ENCODE results near the gene LRRC75A. TPM values are rescaled to one million over a fixed set of nuclear protein-coding genes. Genes with fewer than 3 reads are reported as not detected.

Gene LRRC75A
- total and polyA plus RNA-seq, 8 donors = 1.1 to 306 (median 3.7) TPM

- 60 to 75% (median 67%) methylated on average over 2 of the region's 2 CpGs for WGBS, 5 donors
- Histone ChIP-seq H3K27me3 (no peaks in the 10 kb centered on the region), H3K27ac (no peak overlapping the region), H3K36me3 (peaks cover 14 to 31% (median 18%) of the 10 kb centered on the region in 4 donors), H3K9me3 (no peaks in the 10 kb centered on the region), H3K4me1 (peaks cover 21 to 36% (median 29%) of the 10 kb centered on the region in 4 donors), H3K4me3 (no peak overlapping the region)
- no peak for DNase-seq
- intact Hi-C loops (cut with DNase I; ENCODE audit: low total_unique reads) = no loop called here
- TF ChIP-seq CTCF (IDR thresholded peaks at IDR 0.05) (no peak), POLR2A (IDR thresholded peaks at IDR 0.05) (no peak), POLR2AphosphoS5 (IDR thresholded peaks at IDR 0.05) (no peak), EP300 (IDR thresholded peaks at IDR 0.05) (no peak)
Measured at GRCh38 chr17:16437083-16437482, 54.9 kb downstream of the LRRC75A start.

GRCh38 chr17:16435925-16436886 lies 55.8 kb downstream of the LRRC75A start:
- no peak overlapping the region for H3K4me3 ChIP-seq
- no peak overlapping the region for H3K27ac ChIP-seq
- DNase-seq = peak in 1 of 2 donors; percentile 67
- peaks cover 14 to 27% (median 21%) of the 10 kb centered on the region in 4 donors for H3K4me1 ChIP-seq
- intact Hi-C loops (cut with DNase I; ENCODE audit: low total_unique reads) = no loop called here
- WGBS, 5 donors = 65 to 71% (median 70%) methylated on average over 8 to 14 of the region's 14 CpGs
- peaks cover 5 to 29% (median 12%) of the 10 kb centered on the region in 4 donors for H3K36me3 ChIP-seq
- TF ChIP-seq EP300 (IDR thresholded peaks at IDR 0.05) (no peak), POLR2AphosphoS5 (IDR thresholded peaks at IDR 0.05) (no peak), POLR2A (IDR thresholded peaks at IDR 0.05) (no peak), CTCF (IDR thresholded peaks at IDR 0.05) (no peak)
- H3K27me3 ChIP-seq = no peaks in the 10 kb centered on the region
- no peaks in the 10 kb centered on the region for H3K9me3 ChIP-seq

DNA sequence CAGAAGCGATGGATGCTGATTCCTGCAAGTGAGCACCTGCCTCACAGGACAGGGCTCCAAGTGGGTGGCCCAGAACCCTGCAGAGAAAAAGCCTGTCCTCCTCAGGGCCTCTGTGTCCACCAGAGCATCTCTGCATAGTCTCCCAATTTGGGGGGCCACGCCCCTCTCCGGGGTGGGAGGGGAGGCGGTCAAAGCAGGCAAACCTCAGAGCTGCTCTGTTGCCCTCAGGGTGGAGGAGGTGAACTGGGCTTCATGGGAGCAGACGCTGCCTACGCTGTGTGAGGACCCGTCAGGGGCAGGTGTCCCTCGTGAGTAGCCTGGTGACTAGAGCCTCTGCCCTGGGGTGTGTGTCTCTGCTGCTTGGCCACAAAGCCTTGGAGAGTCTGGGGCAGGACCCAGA lies 57.3 kb downstream of the LRRC75A start:
- H3K27me3 ChIP-seq = no peaks in the 10 kb centered on the region
- peaks cover under 1 to 11% (median 5%) of the 10 kb centered on the region in 4 donors for H3K4me1 ChIP-seq
- 38 to 74% (median 59%) methylated on average over 1 to 8 of the region's 8 CpGs for WGBS, 5 donors
- H3K9me3 ChIP-seq = no peaks in the 10 kb centered on the region
- peak in 1 of 2 donors; percentile 6 for DNase-seq
- H3K36me3 ChIP-seq = peaks cover 0 to 16% (median 4%) of the 10 kb centered on the region in 4 donors
- intact Hi-C loops (cut with DNase I; ENCODE audit: low total_unique reads) = no loop called here
- TF ChIP-seq POLR2A (IDR thresholded peaks at IDR 0.05) (no peak), POLR2AphosphoS5 (IDR thresholded peaks at IDR 0.05) (no peak), CTCF (IDR thresholded peaks at IDR 0.05) (no peak), EP300 (IDR thresholded peaks at IDR 0.05) (no peak)
- no peak overlapping the region for H3K4me3 ChIP-seq
- H3K27ac ChIP-seq = no peak overlapping the region

DNA sequence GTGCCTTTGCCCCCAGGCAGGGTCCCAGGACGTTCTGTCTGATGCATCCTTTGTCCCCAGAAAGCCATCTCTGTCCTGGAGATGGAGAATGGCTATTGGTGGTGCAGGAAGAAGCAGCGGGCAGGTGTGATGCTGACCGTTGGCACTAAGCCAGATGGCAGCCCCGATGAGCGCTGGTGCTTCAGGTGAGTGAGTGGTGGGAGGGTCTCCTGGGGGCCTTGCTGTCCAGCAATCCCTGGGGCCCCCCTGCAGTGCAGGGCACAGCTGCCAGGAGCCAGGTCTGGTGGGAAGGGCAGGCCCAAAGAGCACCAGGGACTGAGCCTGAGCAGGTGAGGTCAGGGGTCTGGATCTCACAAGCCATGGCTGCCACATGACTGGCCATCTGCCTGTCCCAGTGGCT lies 58.5 kb downstream of the LRRC75A start:
- TF ChIP-seq EP300 (IDR thresholded peaks at IDR 0.05) = no peak
- TF ChIP-seq CTCF (IDR thresholded peaks at IDR 0.05) = no peak
- peaks cover 0 to 8% (median 3%) of the 10 kb centered on the region in 4 donors for H3K4me1 ChIP-seq
- DNase-seq = peak in 1 of 2 donors; percentile 5
- H3K9me3 ChIP-seq = no peaks in the 10 kb centered on the region
- intact Hi-C loops (cut with DNase I; ENCODE audit: low total_unique reads) = no loop called here
- 72 to 100% (median 92%) methylated on average over 1 to 5 of the region's 5 CpGs for WGBS, 5 donors
- no peaks in the 10 kb centered on the region for H3K27me3 ChIP-seq
- H3K4me3 ChIP-seq = no peak overlapping the region
- H3K36me3 ChIP-seq = peaks cover 0 to 27% (median 13%) of the 10 kb centered on the region in 4 donors
- no peak overlapping the region for H3K27ac ChIP-seq

Data from stomach (tissue), 9 donors.